Astrocyte of the spinal cord (primary cell): ENCODE measurements around the gene KRTAP12-3.

Experiments used
- DNase-seq: peaks from one replicate; pipeline ENCODE4 v3.0.0; 2011; ENCODE audit warnings: low read depth, low spot score
- H3K4me3 ChIP-seq: 2 replicates; pipeline ENCODE4 v1.5.1; 2011; ENCODE audit warnings: low read depth, mild to moderate bottlenecking, low read length, moderate library complexity
- CTCF ChIP-seq: IDR thresholded peaks from 2 replicates; pipeline ENCODE4 v1.5.1; 2012; ENCODE audit warnings: low read depth, mild to moderate bottlenecking, low read length, inconsistent platforms
- in situ Hi-C: cut with HindIII; loops from 2 replicates; pipeline ENCODE4 v1.10.0; 2017; ENCODE audit warnings: low sequenced_read_pairs

KRTAP12-3 gene

GRCh38 chr21:44703731-44704635, 46.3 kb downstream of the KRTAP12-3 start:
- H3K4me3 ChIP-seq: no peak overlapping the region
- in situ Hi-C loops: no loop called here
- no peak for DNase-seq
- no peak for TF ChIP-seq CTCF

GRCh38 chr21:44704636-44705001, 46.9 kb downstream of the KRTAP12-3 start:
- no peak for TF ChIP-seq CTCF
- no peak overlapping the region for H3K4me3 ChIP-seq
- DNase-seq: no peak
- in situ Hi-C loops: no loop called here

- no peak for DNase-seq
- in situ Hi-C loops: no loop called here
- no peak overlapping the region for H3K4me3 ChIP-seq
- no peak for TF ChIP-seq CTCF
Observed at GRCh38 chr21:44706026-44706705, 48.4 kb downstream of the KRTAP12-3 start.

GRCh38 chr21:44706706-44707581, 49.2 kb downstream of the KRTAP12-3 start:
- no peak for DNase-seq
- no peak overlapping the region for H3K4me3 ChIP-seq
- no peak for TF ChIP-seq CTCF
- in situ Hi-C loops: no loop called here
